Colonic mucosa (tissue), 4 donors: Measurements from ENCODE around the gene BRPF3. TPM values are rescaled to one million over a fixed set of nuclear protein-coding genes. Genes with fewer than 3 reads are reported as not detected.
A peak's percentile ranks its signal among the peaks of the same experiment; 100 is the strongest.

Experiments used
- DNase-seq: peaks from one replicate; pipeline ENCODE4 v3.0.0-alpha.2; 2020
- H3K27ac ChIP-seq: fragments of 200-600 bp; one replicate; pipeline ENCODE4 v1.8.0; 2021
- H3K27me3 ChIP-seq: fragments of 200-600 bp; one replicate; pipeline ENCODE4 v1.8.0; 2021
- H3K36me3 ChIP-seq: fragments of 200-600 bp; one replicate; pipeline ENCODE4 v1.8.0; 2021
- H3K4me1 ChIP-seq: fragments of 200-600 bp; one replicate; pipeline ENCODE4 v1.8.0; 2021; ENCODE audit warnings: mild to moderate bottlenecking
- H3K4me3 ChIP-seq: fragments of 200-600 bp; one replicate; pipeline ENCODE4 v1.8.0; 2021
- H3K9ac ChIP-seq, 2 donors: one replicate each; pipeline ENCODE4 v1.7.0; 2013; ENCODE audit warnings: control low read depth in 2 of 2, low read depth in 2 of 2, low read length in 2 of 2
- H3K9me3 ChIP-seq: fragments of 200-600 bp; one replicate; pipeline ENCODE4 v1.8.0; 2021
- CTCF ChIP-seq: fragments of 200-600 bp; IDR thresholded peaks from one replicate; pipeline ENCODE4 v1.8.0; 2022; ENCODE audit warnings: antibody characterized with exemption, mild to moderate bottlenecking
- intact Hi-C: fragments of 100-400 bp; cut with DNase I; formaldehyde crosslinking; loops from one replicate; pipeline ENCODE4 v1.14.1; 2022
- total RNA-seq, 2 donors: library from RNA; stranded (reverse); fragmentation: NEBNext Ultra II Directional in 1 of 2; extraction: Animal tissue kit (Norgen Biotek cat#: 25700) in 1 of 2; gene quantifications; one replicate each; pipeline ENCODE4 v1.2.1, GENCODE V29; 2021
- donor health status: healthy.
- donor health status: DM: no; HTN: no; CAD: no.
- donor health status: DM: no; HTN: no; CAD: no.

BRPF3 gene
- total RNA-seq, 2 donors from 2014 or later, result 61.3 to 68.2 TPM

- no peak for TF ChIP-seq CTCF
- no peak for DNase-seq
- peaks cover 34% of the 10 kb centered on the region for H3K4me1 ChIP-seq
- no peak overlapping the region for H3K4me3 ChIP-seq
- H3K9me3 ChIP-seq, result no peaks in the 10 kb centered on the region
- H3K36me3 ChIP-seq, result peaks cover 8% of the 10 kb centered on the region
- H3K27me3 ChIP-seq, result no peaks in the 10 kb centered on the region
- no peak overlapping the region for H3K27ac ChIP-seq
- H3K9ac ChIP-seq, result no peak overlapping the region
- intact Hi-C loops, result no loop called here
Observed at GRCh38 chr6:36223706-36224105, 27.2 kb downstream of the BRPF3 start.

- no peak for TF ChIP-seq CTCF
- H3K9me3 ChIP-seq, result no peaks in the 10 kb centered on the region
- H3K9ac ChIP-seq, result no peak overlapping the region
- intact Hi-C loops, result no loop called here
- H3K27me3 ChIP-seq, result no peaks in the 10 kb centered on the region
- H3K4me1 ChIP-seq, result peaks cover 29% of the 10 kb centered on the region
- H3K4me3 ChIP-seq, result no peak overlapping the region
- no peak for DNase-seq
- H3K27ac ChIP-seq, result no peak overlapping the region
- peaks cover 8% of the 10 kb centered on the region for H3K36me3 ChIP-seq
Observed at GRCh38 chr6:36224918-36225461, 28.4 kb downstream of the BRPF3 start.

GRCh38 chr6:36226438-36227047 lies 30.0 kb downstream of the BRPF3 start:
- DNase-seq, result no peak
- Histone ChIP-seq H3K4me1 (peaks cover 24% of the 10 kb centered on the region), H3K27ac (no peak overlapping the region), H3K9ac (peak overlapping the region in 1 of 2 donors; percentile 24), H3K27me3 (no peaks in the 10 kb centered on the region), H3K9me3 (no peaks in the 10 kb centered on the region), H3K4me3 (no peak overlapping the region), H3K36me3 (peaks cover 21% of the 10 kb centered on the region)
- TF ChIP-seq CTCF, result no peak
- intact Hi-C loops, result no loop called here

- intact Hi-C loops, result no loop called here
- Histone ChIP-seq H3K36me3 (peaks cover 21% of the 10 kb centered on the region), H3K4me3 (no peak overlapping the region), H3K9ac (peak overlapping the region in 1 of 2 donors; percentile 46), H3K9me3 (no peaks in the 10 kb centered on the region), H3K27ac (peak overlapping the region; percentile 71), H3K4me1 (peaks cover 14% of the 10 kb centered on the region), H3K27me3 (no peaks in the 10 kb centered on the region)
- peak; percentile 62 for DNase-seq
- TF ChIP-seq CTCF, result no peak
Observed at GRCh38 chr6:36227379-36228228, 31.1 kb downstream of the BRPF3 start.

- intact Hi-C loops, result no loop called here
- peaks cover 17% of the 10 kb centered on the region for H3K36me3 ChIP-seq
Observed at GRCh38 chr6:36229223-36229622, 32.7 kb downstream of the BRPF3 start.

More at GRCh38 chr6:36229223-36229622, 32.7 kb downstream of the BRPF3 start:
- H3K4me3 ChIP-seq, result no peak overlapping the region
- no peak overlapping the region for H3K27ac ChIP-seq
- no peak overlapping the region for H3K9ac ChIP-seq
- no peaks in the 10 kb centered on the region for H3K27me3 ChIP-seq
- DNase-seq, result no peak
- H3K9me3 ChIP-seq, result no peaks in the 10 kb centered on the region
- H3K4me1 ChIP-seq, result peaks cover 13% of the 10 kb centered on the region
- TF ChIP-seq CTCF, result no peak
